Endothelial cell (in vitro differentiated cells): ENCODE data around the gene PTPRD. TPM values are rescaled to one million over a fixed set of nuclear protein-coding genes. Genes with fewer than 3 reads are reported as not detected.

Experiments
- DNase-seq: peaks from one replicate; pipeline ENCODE4 v3.0.0; 2021; ENCODE audit warnings: low spot score
- H3K27ac Mint-ChIP-seq: one replicate; pipeline ENCODE4 v1.8.0; 2021; ENCODE audit warnings: mixed read lengths, inconsistent platforms; ENCODE audit not compliant: unreplicated experiment
- H3K27me3 Mint-ChIP-seq: one replicate; pipeline ENCODE4 v1.8.0; 2021; ENCODE audit warnings: mild to moderate bottlenecking, moderate library complexity, mixed read lengths, inconsistent platforms; ENCODE audit not compliant: unreplicated experiment
- H3K36me3 Mint-ChIP-seq: one replicate; pipeline ENCODE4 v1.8.0; 2021; ENCODE audit warnings: mild to moderate bottlenecking, low read depth, mixed read lengths, inconsistent platforms; ENCODE audit not compliant: unreplicated experiment
- H3K4me1 Mint-ChIP-seq: one replicate; pipeline ENCODE4 v1.8.0; 2021; ENCODE audit warnings: mild to moderate bottlenecking, mixed read lengths, inconsistent platforms; ENCODE audit not compliant: unreplicated experiment
- H3K4me3 Mint-ChIP-seq: one replicate; pipeline ENCODE4 v1.8.0; 2021; ENCODE audit warnings: mild to moderate bottlenecking, mixed read lengths, inconsistent platforms; ENCODE audit not compliant: unreplicated experiment
- H3K9me3 Mint-ChIP-seq: one replicate; pipeline ENCODE4 v1.8.0; 2021; ENCODE audit warnings: mixed read lengths, inconsistent platforms; ENCODE audit not compliant: unreplicated experiment
- total RNA-seq: library from RNA; stranded (reverse); fragmentation: NEBNext Ultra II Directional; extraction: Animal tissue kit (Norgen Biotek cat#: 25700); gene quantifications from one replicate; pipeline ENCODE4 v1.2.1, GENCODE V29; 2021; ENCODE audit not compliant: unreplicated experiment
- TF ChIP-seq, protein P1 (sequence below): fragments of 200-600 bp; sonication (generic); IDR thresholded peaks from one replicate; pipeline ENCODE4 v1.5.0; 2021; ENCODE audit warnings: antibody characterized with exemption; ENCODE audit not compliant: unreplicated experiment

Gene PTPRD
- total RNA-seq, 1 donor from 2014 or later, result 47.8 TPM

DNA sequence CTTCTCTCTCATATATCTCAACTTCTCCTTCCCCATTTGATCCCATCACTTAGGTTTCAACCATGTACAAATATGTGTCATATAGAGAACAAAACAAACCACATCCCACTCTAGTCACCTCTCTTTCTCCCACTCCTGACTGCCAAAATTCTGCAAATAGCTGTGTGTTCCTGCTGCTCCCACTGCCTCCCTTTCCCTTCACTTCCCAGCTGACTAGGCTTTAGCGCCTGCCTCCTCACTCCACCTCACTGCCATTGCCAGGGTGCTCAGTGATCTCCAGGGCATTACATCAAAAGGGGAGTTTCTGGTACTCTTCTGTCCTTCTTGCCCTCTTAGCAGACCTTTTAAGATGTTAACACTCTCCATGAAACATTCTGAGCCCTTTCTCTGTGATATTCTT, 2137.9 kb downstream of the PTPRD start:
- no peaks in the 10 kb centered on the region for H3K4me1 Mint-ChIP-seq
- H3K27ac Mint-ChIP-seq, result no peak overlapping the region
- DNase-seq, result no peak
- H3K36me3 Mint-ChIP-seq, result no peaks in the 10 kb centered on the region
- TF ChIP-seq, protein P1, sequence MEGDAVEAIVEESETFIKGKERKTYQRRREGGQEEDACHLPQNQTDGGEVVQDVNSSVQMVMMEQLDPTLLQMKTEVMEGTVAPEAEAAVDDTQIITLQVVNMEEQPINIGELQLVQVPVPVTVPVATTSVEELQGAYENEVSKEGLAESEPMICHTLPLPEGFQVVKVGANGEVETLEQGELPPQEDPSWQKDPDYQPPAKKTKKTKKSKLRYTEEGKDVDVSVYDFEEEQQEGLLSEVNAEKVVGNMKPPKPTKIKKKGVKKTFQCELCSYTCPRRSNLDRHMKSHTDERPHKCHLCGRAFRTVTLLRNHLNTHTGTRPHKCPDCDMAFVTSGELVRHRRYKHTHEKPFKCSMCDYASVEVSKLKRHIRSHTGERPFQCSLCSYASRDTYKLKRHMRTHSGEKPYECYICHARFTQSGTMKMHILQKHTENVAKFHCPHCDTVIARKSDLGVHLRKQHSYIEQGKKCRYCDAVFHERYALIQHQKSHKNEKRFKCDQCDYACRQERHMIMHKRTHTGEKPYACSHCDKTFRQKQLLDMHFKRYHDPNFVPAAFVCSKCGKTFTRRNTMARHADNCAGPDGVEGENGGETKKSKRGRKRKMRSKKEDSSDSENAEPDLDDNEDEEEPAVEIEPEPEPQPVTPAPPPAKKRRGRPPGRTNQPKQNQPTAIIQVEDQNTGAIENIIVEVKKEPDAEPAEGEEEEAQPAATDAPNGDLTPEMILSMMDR, result no peak
- H3K4me3 Mint-ChIP-seq, result no peak overlapping the region
- no peaks in the 10 kb centered on the region for H3K9me3 Mint-ChIP-seq
- H3K27me3 Mint-ChIP-seq, result no peaks in the 10 kb centered on the region

DNA sequence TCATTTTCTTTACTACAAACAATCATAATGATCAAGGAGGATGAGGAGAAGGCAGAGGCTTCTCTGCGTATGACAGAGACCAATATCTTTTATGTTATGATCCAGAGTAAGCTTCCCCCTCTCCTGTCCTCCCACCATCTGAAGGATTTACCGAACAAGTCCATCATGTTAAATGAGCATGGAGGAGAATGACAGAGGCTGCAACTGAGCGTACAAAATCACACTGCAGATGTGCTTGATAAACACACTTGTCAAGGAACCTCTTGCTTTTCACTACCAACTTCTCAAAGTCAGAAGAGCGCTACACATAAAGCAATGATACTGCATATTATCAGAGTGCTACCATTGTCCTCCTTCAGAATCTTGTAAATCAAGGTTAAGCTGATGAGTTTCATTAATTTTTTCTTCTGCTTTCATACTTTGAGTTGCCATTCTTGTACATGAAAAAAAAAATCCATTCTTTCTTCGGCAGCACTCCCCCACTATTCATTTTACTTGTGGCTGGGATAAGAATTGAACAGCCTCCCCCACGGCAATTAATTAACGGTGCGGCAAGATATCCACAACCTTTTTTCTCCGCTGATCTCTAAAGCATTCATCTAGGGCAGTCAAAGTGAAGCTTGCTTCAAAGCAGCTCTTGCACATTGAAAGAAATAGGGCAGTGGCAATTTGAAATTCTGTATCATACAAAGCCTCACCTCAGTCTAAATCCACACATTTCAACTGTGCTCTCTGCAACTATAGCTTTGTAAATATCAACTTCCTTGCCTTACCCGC, 2139.4 kb downstream of the PTPRD start:
- no peak overlapping the region for H3K27ac Mint-ChIP-seq
- no peak overlapping the region for H3K4me3 Mint-ChIP-seq
- TF ChIP-seq, protein P1, result no peak
- no peaks in the 10 kb centered on the region for H3K36me3 Mint-ChIP-seq
- no peak for DNase-seq
- no peaks in the 10 kb centered on the region for H3K27me3 Mint-ChIP-seq
- no peaks in the 10 kb centered on the region for H3K9me3 Mint-ChIP-seq
- no peaks in the 10 kb centered on the region for H3K4me1 Mint-ChIP-seq

DNA sequence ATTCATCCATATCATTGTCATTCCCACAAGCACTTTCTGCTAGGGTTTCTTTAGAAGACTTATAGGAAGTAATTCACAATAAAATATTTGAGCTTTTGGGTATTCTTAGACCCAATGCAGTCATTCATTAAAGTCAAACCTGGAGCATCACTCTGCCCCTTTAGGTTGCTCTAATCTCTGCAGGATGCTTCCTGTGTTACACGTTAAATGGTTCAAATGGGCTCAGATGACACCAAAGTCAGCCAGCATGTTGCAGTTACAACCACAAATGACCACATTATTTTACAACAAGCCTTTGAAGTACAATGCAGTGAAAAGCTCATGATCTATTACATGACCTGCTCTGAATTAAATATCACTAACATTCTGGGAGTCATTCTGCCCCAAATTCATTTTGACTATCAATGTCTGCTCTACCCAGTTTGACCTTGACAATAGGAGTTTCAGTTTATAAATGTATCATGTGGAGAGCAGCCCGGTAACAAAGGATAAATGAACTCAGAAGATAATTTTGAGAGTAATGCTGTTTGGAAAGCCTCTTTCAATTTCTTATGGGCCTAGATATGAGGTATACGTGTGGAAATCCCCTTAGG, 2144.7 kb downstream of the PTPRD start:
- Mint-ChIP-seq H3K9me3 (no peaks in the 10 kb centered on the region), H3K36me3 (no peaks in the 10 kb centered on the region), H3K27ac (no peak overlapping the region), H3K4me1 (no peaks in the 10 kb centered on the region), H3K27me3 (no peaks in the 10 kb centered on the region), H3K4me3 (no peak overlapping the region)
- TF ChIP-seq, protein P1, result no peak
- DNase-seq, result no peak

DNA sequence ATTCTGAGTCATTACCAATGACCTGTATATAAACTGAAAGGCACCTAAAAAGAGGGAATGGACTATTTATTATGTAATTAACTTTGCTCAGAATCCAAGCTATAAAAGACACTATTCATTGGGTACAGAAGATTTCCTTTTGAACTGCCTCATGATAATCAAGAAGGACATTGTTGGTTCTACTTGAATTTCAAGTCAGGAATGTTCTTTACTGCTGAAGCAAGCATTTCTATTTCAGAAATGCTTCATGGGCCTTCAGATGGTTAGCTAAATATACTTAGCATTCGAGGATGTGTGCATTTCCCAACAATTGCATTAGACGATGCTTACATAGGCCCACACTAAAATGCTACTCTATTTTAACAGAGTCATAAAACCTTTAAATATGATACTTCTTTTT, 2155.0 kb downstream of the PTPRD start:
- H3K4me3 Mint-ChIP-seq, result no peak overlapping the region
- no peaks in the 10 kb centered on the region for H3K4me1 Mint-ChIP-seq
- TF ChIP-seq, protein P1, result no peak
- no peaks in the 10 kb centered on the region for H3K36me3 Mint-ChIP-seq
- DNase-seq, result no peak
- no peak overlapping the region for H3K27ac Mint-ChIP-seq
- no peaks in the 10 kb centered on the region for H3K9me3 Mint-ChIP-seq
- peaks cover 2% of the 10 kb centered on the region for H3K27me3 Mint-ChIP-seq

DNA sequence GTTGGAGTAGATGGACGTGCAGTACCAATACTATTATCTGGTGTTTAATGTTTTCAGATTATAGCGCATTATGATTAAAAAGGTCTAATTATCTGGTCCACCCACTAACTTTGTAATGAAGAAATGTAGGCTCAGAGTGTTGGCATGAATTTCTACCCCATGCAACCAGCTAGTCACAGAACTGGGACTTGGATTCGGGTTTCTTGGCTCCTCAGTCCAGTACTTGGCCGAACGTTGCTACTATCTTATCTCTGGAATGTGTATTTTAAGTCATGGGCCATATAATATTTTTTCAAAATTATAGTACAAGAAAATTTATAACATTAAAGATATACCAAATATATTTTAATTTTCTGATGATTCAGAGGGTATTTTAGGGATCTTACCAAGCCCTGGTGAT, 2155.7 kb downstream of the PTPRD start:
- TF ChIP-seq, protein P1, result no peak
- Mint-ChIP-seq H3K4me1 (no peaks in the 10 kb centered on the region), H3K27ac (no peak overlapping the region), H3K9me3 (no peaks in the 10 kb centered on the region), H3K4me3 (no peak overlapping the region), H3K27me3 (no peaks in the 10 kb centered on the region), H3K36me3 (no peaks in the 10 kb centered on the region)
- DNase-seq, result no peak
